IPS-NIHi7 (cell line): ENCODE results near the gene CACNG4.
"Not testable (repeated sequence)": the region's sequence is repeated elsewhere in the genome, so short reads cannot be mapped to it uniquely, and the experiment has no call there.

Experiments used
- DNase-seq: peaks from one replicate; pipeline ENCODE4 v3.0.0; 2012; ENCODE audit warnings: mixed read lengths; ENCODE audit errors: extremely low spot score

The CACNG4 gene

DNA sequence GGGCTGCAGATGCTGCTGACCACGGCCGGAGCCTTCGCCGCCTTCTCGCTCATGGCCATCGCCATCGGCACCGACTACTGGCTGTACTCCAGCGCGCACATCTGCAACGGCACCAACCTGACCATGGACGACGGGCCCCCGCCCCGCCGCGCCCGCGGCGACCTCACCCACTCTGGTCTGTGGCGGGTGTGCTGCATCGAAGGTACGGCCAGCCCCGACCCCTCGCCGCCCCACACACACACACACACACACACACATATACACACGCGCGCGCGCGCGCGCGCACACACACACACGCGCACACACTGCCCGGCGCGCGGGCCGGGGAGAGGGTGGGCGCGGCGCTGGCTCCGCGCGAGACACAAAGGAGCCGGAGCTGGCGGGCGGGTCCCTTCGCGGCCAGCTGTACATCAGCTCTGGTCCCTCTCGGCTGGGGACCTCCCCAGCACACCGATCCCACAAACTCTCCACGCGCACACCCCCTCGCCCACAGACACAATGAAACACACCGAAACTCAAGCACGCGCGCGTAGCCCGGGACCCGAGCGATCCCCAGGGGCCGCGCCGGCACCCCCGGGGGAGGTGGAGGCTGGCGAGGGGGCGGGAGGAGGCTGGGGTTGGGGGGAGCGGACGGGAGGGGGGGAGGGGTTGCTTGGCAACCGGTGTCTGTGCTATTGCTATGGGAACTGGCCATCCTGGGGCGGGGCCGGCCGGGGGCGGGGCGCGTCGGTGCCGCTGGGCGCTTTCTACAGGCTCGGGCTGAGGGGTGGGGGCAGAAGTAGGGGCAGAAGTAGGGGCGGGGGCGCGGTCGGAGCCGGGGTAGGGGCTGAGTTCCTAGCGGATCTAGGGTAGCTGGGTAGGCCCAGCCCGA, 658 bp downstream of the CACNG4 start:
- DNase-seq: peak; percentile 83

DNA sequence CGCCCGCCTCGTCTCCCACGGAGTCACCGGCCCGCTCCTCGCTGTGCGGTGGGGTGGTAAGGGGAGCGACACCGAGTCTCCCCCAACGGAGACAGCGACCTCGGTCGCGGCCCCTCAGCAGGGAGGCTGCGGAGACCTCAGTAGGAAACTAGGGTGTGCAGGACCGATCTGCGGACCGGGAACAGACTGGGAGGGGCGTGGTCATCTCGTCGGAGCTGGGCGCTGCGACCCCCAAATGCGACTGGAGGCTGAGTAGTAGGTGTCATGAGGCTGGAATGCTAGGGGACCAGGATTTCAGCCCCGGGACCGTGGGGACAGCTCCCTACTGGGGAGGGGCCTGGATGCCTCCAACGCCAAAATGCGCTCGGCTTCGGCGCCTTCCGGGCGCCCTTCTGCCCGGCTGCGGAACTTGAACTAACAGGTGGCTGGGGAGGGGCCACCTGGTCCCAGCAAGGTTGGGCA, 1.3 kb downstream of the CACNG4 start:
- DNase-seq: peak; percentile 67

DNA sequence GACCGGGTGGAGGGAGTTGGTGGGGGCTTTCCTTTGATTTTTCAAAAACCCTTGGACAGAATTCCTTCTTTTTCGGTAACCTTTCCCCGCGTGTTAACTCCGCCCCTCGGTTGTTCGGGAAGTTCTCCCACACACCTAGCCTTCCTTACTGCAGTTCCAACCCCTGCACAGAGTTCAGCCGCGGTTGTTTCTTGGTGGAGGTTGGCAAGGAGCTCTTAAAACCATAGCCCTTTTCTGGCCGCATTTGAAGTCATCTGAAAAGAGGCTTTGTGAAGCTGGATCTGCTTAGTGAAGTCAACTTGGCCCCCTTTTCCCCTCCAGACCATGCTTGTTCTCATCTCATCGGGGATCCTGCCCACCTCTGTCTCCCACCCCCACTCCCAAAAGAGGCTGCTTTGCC, 1.8 kb downstream of the CACNG4 start:
- DNase-seq: no peak

DNA sequence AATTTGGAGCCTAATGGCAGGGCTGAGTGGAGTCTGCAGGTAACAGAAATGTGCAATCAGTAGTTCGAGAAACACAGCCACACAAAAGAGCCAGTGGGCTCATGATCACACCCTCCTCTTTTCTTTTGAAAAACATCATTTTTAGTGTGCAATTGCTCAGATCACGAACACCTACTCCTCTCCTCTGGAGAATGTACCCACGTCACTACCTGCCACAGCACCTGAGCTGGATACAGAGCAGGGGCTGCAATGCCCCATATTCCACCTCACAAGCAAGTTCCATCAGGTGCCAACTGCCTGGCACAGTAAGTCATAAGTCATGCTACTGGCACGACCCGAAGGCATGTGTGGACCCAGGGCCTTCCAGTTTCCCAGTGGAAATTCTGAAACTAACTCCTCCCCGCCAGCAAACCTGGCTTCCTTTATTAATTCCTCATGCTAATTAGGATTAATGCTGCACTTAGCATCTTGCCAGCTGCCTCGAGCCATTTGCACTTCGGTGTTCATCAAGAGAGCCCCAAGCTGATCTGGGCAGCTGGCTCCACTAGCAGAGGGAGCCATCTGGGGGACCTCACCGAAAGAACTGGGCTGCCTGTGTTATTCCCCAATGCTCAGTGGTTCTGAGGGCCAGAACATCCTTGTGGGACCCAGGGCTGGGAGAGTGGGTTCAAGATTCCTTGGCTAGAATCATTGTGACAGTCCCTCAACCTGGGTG, 2.4 kb downstream of the CACNG4 start:
- no peak for DNase-seq

DNA sequence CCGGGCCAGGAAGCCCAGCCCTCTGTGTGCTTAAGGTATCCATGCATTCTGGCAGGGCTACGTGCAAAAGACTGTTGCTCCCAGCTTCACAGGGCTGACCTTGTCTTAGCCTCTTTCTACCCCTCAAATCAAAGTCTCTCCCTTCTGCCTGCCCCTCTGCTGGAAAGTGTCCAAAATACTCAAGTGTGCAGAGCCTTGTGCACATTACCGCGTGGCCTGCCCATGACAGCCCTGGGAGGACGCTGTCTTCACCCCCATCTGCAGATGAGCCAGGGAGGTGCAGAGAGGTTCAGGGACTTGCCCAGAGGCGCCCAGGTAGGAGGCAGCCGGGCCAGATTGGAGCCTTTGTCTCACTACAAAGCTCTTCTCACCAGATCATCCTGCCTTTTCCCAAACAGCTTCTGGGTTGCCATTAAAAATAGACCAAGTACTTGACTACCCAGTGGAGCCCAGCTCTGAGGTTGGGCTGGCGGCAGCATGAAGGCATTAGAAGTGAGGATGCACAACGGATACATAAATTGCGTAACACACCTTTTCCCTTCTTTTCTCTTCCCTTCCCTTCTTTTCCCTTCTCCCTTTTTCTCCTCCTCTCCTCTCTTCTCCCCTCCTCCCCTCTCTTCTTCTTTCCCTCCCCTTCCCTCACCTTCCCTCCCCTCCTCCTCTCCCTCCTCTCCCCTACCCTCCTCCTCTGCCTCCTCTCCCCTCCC, 3.5 kb downstream of the CACNG4 start:
- no peak for DNase-seq

DNA sequence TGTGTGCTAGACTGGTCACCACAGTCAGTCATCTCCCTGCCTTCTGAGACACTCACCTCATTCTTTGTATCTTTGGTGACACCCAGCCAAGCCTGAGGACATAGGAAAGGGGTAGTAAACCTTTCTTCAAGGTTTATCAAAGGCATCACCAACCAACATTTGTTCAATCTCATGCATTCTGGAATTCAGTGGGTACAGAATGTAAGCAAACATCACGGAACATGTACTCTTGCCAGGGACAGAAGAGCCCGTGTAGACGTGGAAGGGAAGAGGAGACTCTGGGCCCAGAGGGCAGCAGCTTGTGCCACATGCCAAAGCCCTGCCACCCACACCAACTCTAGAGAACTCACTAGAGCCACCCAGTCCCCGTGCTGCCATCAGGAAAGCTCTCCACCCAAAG, 4.4 kb downstream of the CACNG4 start:
- no peak for DNase-seq

DNA sequence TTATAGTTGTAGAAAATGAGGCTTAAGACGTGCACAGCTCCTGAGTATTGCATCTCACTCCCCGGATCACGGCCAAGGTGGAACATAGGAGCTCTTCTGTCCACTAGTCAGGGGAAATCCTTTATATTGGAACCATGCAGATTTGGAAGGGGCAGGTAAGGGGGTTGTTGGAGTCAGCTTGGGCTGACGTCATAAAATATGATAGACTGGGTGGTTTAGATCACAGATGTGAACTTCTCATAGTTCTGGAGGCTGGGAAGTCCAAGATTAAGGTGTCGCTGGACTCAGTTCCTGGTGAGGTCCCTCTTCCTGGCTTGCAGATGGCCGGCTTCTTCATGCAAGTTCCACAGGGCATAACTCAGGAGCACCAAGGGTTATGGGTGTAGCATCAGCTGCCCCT, 5.6 kb downstream of the CACNG4 start:
- no peak for DNase-seq

DNA sequence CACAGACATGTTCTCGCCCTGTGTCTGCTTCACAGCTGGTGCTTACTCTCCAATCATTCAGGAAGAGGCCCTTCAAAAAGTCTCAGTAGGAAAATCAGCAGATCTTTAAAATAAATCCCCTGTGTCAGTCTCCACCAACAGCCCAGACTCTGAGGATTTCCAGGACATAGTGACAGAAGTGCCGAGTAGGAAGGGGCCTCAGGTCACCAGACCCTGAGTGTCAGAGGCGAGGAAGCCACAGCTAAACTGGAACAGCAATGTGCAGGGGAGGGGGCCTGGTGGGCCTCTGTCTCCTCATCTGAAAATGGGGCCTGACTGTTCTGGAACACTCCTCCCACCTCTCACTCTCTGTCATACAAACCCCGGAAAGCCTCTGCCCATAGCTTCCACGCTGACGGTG, 6.3 kb downstream of the CACNG4 start:
- no peak for DNase-seq

DNA sequence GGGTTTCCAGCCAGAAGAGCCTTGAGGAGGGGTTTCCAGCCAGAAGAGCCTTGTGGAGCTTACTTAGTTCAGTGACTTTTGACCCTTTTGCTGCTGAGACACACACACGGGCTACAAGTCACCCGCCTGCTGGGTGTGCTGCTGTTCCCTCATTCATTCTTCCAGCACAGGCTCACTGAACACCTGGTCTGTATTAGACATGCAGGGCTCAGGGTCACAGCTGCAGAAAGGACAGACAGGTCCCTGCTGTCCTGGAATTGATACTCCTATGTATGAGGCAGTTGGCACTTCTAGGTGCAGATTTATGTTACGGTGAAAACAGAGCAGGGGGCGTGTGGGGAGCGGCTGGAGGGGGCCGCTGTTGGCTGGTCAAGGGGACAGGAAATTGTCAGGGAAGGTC, 6.8 kb downstream of the CACNG4 start:
- no peak for DNase-seq

DNA sequence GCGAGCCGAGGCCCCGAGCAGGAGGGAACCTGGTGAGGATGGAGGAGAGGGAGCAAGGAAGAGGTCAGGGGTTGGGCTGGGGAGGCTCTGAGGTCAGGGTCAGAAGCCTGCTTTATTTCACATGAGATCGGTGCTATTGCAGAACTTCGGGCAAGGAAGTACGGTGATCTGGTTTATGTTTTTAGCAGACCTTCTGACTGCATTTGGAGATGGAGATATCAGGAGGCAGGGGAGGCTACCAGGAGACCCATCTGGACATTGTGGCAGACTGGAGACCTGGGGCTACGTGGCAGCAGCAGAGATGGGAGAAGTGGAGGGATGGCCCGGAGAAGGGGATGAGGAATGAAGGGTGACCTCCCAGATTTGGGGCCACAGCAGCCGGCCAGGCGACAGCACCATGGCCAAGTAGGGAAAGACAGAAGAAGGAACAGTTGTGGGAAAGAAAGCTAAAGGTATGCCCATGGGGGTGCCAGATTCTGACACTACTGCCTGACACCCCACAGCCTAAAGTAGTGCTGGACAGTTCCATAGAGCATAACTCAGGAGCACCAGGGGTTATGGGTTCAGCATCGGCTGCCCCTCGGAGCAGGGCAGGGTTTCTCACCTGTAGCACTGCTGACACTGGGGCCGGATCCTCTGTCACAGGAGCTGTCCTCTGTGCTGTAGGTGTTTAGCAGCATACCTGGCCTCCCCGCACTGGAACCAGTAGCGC, 7.4 kb downstream of the CACNG4 start:
- DNase-seq: no peak

DNA sequence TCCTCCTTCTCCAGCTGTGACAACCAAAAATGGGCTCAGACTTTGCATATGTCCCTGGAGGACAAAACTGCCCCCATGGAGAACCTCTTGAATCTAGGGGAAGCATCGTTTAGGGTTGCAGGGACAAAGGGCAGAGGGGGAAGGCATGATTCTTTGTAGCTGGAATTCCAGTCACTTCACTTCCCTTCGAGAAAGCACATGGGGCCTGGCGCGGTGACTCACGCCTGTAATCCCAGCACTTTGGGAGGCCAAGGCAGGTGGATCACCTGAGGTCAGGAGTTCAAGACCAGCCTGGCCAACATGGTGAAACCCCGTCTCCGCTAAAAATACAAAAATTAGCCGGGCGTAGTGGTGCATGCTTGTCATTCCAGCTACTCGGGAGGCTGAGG, 7.9 kb downstream of the CACNG4 start:
- DNase-seq: not testable (repeated sequence)

DNA sequence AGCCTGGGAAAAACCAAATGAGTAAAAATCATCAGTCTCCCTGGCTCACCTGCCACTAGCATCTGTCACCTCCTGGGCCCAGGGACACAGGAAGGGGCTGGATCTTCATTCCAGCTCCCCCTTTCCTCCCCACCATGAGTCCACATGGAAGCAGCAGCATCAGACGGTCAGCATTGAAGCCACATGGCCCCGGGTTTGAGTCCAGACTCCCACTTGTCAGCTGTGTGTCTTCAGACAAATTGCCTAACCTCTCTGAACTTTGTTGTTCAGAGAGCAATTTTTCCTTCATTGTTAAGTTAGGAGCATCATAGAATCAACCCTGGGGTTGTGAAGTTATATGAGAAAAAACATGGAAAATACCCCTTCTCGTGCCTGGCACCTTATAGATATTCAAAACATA, 10.7 kb downstream of the CACNG4 start:
- DNase-seq: no peak

DNA sequence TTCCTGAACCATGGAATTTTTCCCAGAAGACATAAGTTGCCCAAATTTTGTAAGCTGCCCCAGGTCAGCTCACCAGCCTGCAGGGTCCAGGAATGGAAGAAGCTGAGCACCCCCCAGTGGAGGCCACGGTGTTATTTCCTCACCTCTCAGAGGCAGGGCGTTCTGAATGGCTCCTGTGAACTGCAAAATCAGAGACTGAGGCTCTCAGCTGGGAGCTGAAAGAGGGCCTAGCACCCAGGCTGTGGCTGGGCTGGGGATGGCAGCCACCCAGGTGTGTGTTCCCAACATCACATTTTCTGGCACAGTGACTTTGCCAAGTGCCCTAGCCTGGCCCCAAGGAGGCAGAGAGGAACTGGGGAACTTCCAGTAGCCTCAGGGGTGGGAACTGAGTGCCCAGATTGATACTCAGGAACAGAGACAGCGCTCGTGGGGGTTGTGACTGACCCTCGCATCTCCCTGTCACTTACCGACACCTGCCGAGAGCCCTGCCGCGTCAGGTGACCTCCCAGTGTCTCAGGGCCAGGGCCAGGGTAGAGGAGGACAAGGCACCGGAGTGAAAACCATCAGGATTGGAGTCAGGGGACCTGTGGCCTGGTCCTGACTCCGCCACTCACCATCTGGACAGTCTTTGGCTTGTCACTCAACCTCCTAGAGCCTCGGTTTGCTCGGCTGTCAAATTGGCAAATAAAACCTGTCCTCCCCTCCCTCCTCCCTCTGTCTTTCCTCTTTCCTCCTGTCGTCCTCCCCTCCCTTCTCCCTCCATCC, 11.3 kb downstream of the CACNG4 start:
- DNase-seq: peak; percentile 82

DNA sequence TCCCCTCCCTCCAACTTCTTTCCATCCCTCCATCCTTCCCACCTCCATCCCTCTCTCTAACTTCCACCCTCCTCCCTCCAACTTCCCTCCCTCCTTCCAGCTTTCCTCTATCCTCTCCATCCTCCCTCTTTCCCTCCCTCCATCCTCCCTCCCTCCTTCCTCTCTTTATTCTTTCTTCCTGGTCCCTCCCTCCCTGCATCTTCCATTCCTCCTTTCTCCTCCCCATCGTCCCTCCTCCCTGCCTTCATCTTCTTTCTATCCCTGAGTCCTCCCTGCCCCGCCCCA, 11.8 kb downstream of the CACNG4 start:
- DNase-seq: no peak

DNA sequence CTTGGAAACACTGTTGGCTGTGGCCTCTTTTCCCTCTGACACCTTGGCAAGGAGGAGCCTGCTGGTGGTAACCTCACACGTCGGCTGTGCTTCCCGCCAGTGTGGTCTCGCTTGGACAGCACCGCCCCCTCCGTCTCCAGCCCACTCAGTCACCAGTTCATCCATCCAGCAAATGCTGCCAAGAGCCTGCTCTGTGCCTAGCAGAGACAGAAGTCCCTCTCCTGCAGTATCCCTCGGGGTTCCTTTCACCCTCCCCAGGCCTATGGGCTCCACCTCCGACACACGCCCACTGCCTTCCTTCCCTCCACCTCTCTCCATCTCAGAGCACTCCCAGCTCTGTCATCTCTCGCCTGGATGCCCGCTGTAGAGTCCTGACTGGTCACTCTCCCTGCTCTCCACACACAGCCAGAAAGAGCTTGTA, 12.3 kb downstream of the CACNG4 start:
- no peak for DNase-seq

DNA sequence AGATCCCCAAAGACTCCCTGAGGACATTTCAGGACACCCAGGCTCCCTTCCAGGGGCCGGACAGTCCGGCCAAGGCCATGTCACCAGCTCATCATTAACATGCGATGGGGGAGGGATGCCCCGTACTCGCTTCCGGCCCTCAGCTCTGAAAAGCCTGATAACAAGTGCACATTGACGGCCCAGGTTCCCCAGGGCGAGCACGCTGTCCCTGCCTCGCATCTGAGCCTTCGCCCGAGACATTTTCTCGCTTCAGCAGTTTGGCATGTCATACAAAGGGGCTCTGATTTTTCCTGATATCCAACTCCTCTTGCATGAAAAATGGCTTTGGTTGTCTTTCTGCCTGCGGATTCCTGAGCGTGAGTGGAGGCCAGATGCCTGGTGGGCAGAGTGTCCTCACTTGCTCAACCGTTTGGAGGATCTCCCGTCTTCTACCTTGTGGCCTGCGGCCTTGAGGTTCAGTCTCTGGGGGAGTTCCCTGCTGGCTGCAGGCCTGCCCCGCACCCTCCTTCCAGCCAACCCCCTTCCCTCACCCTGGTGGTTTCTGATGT, 14.1 kb downstream of the CACNG4 start:
- no peak for DNase-seq

DNA sequence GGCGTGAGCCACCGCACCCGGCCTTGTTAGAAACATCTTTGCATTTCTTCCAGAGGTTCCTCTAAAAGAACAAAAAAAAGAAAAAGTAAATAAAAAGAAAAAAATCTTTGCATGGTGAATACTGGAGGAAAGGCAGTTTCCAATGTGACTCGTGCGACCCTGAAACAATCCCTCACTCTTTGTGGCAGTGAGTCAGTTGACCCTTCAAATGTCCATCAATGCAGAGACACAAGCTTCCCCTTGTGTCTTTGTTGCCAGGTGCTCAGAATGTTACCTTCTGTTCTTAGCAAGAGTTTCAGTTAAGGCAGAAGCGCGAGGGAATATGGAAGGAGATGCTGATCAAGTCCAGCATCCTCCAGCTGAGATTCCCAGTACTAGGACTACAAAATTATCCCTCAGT, 16.4 kb downstream of the CACNG4 start:
- no peak for DNase-seq

DNA sequence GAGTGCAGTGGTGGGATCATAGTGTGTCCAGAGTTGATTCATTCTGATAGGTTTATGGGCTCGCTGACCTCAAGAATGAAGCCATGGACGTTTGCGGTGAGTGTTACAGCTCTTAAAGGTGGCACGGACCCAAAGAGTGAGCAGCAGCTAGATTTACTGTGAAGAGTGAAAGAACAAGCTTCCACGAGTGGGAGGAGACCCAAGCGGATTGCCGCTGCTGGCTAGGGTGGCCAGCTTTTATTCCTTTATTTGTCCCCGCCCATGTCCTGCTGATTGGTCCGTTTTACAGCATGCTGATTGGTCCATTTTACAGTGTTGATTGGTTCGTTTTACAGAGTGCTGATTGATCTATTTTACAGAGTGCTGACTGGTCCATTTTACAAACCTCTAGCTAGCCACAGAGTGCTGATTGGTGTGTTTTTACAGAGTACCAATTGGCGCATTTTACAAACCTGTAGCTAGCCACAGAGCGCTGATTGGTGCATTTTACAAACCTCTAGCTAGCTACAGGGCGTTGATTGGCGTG, 17.5 kb downstream of the CACNG4 start:
- DNase-seq: no peak

DNA sequence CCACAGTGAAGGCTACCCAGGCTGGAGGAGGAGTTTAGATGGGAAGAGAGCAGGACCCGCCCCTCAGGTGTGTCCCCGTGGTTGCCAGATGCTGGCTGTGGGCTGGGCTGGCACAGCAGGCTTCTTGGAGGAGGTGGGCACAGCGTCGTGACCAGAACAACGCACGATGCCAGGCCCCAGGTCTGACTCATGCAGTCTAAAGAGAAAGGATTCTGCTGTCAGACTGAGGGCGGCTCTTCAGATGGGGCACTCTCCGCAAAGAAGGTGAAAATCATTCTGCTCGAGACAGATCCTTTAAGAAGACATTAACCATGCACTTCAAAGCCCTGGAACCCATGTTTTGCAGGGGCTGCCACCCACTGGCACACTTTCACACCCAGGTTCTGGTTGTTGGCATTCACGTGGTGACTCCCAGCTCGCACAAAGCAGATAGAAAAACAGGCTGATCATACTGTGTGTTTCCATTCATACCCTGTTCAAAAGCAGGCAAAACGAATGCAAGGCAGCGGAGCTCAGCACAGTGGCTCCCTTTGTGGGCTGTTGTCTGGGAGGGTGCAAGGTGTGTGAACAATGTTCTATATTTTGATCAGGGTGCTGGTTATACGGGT, 19.0 kb downstream of the CACNG4 start:
- DNase-seq: no peak

DNA sequence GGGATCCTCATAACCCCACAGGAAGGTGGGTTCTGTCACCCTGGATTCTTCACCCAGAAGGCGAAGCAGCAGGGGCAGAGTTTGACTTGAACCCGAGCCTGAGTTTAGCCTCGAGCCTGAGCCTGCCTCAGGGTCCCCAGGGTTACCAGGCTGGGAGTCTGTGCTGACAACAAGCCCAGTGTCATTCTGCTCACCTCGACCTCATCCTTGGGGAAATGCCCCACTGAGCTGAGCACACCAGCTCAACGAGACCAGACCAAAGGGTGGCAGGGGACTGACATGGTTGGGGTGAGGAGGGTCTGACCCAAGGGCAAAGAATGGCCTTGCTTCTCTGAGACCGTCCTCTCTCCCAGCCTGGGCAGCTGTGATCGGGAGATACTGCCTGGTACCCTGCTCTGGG, 20.2 kb downstream of the CACNG4 start:
- DNase-seq: no peak
